PC-3 (cell line): ENCODE data around the gene ISL1. TPM values are rescaled to one million over a fixed set of nuclear protein-coding genes. Genes with fewer than 3 reads are reported as not detected.
A peak's percentile ranks its signal among the peaks of the same experiment; 100 is the strongest.

Source experiments
- ATAC-seq: fragments of 200-7000 bp; cut with Tn5 transposase; 2 replicates; pipeline ENCODE4 v1.9.1; 2020; ENCODE audit warnings: mild to moderate bottlenecking, moderate library complexity
- BruUV-seq: library from RNA; stranded (reverse); fragments of 400-500 nt; replicated peaks from 2 replicates; lab custom pipeline; 2021; lab: Mats Ljungman, UMichigan
- CTCF ChIA-PET: fragments of 300-600 bp; sonication (Branson Sonifier 250); formaldehyde crosslinking; loops from one replicate; lab custom pipeline; 2022; ENCODE audit warnings: antibody characterized with exemption; lab: Charles Lee
- POLR2A ChIA-PET: fragments of 300-600 bp; sonication (Branson Sonifier 250); formaldehyde crosslinking; loops from one replicate; lab custom pipeline; 2022; ENCODE audit warnings: antibody characterized with exemption; ENCODE audit not compliant: unreplicated experiment; lab: Charles Lee
- DNase-seq: peaks from one replicate; pipeline ENCODE4 v3.0.0-alpha.2; 2015
- H2AFZ ChIP-seq: fragments of 300-600 bp; sonication (generic); 2 replicates; pipeline ENCODE4 v1.6.0; 2016; ENCODE audit warnings: antibody characterized with exemption, low read length
- H3F3A ChIP-seq: fragments of 300-600 bp; sonication (generic); one replicate; pipeline ENCODE4 v1.6.0; 2017; ENCODE audit warnings: antibody characterized with exemption, low read length, control low read depth, mild to moderate bottlenecking; ENCODE audit not compliant: unreplicated experiment
- H3K27ac ChIP-seq: fragments of 300-600 bp; sonication (generic); 2 replicates; pipeline ENCODE4 v1.5.1; 2016; ENCODE audit warnings: mild to moderate bottlenecking, low read length
- H3K27me3 ChIP-seq: fragments of 300-600 bp; sonication (generic); 2 replicates; pipeline ENCODE4 v1.6.1; 2016; ENCODE audit warnings: low read length, mixed read lengths
- H3K36me3 ChIP-seq: fragments of 300-600 bp; sonication (generic); 2 replicates; pipeline ENCODE4 v1.6.1; 2016; ENCODE audit warnings: low read depth, mixed run types, low read length, mixed read lengths
- H3K4me1 ChIP-seq: fragments of 300-600 bp; sonication (generic); 2 replicates; pipeline ENCODE4 v1.5.1; 2016; ENCODE audit warnings: low read length; ENCODE audit not compliant: insufficient read depth
- H3K4me2 ChIP-seq: fragments of 300-600 bp; sonication (generic); 2 replicates; pipeline ENCODE4 v1.6.0; 2016; ENCODE audit warnings: low read length
- H3K4me3 ChIP-seq: fragments of 300-600 bp; sonication (generic); 2 replicates; pipeline ENCODE4 v1.5.1; 2016; ENCODE audit warnings: mild to moderate bottlenecking, low read length, mixed read lengths
- H3K79me2 ChIP-seq: fragments of 300-600 bp; sonication (generic); 2 replicates; pipeline ENCODE4 v1.6.1; 2017; ENCODE audit warnings: low read length, mixed read lengths
- H3K9ac ChIP-seq: fragments of 300-600 bp; sonication (generic); 2 replicates; pipeline ENCODE4 v1.6.0; 2016; ENCODE audit warnings: mild to moderate bottlenecking, low read length
- H3K9me2 ChIP-seq: fragments of 300-600 bp; sonication (generic); replicated peaks from 2 replicates; pipeline ENCODE4 v1.6.1; 2016; ENCODE audit warnings: mixed run types, low read length, mixed read lengths
- H3K9me3 ChIP-seq: fragments of 300-600 bp; sonication (generic); 2 replicates; pipeline ENCODE4 v1.6.1; 2016; ENCODE audit warnings: low read length, mixed read lengths
- H4K20me1 ChIP-seq: fragments of 300-600 bp; sonication (generic); 2 replicates; pipeline ENCODE4 v1.6.1; 2016; ENCODE audit warnings: low read length, mixed read lengths
- CTCF ChIP-seq: fragments of 300-600 bp; sonication (generic); conservative IDR thresholded peaks from 2 replicates; pipeline ENCODE4 v1.5.1; 2017; ENCODE audit warnings: antibody characterized with exemption, low read depth, mild to moderate bottlenecking, low read length
- EZH2 ChIP-seq: fragments of 300-600 bp; sonication (generic); IDR thresholded peaks from one replicate; pipeline ENCODE4 v1.6.1; 2017; ENCODE audit warnings: antibody characterized with exemption, mild to moderate bottlenecking, low read length; ENCODE audit not compliant: unreplicated experiment
- EZH2phosphoT487 ChIP-seq: fragments of 300-600 bp; sonication (generic); IDR thresholded peaks from 2 replicates; pipeline ENCODE4 v1.6.1; 2018; ENCODE audit warnings: mild to moderate bottlenecking, antibody characterized with exemption, low read length, borderline replicate concordance
- intact Hi-C: fragments of 100-400 bp; cut with micrococcal nuclease; formaldehyde crosslinking; loops from 2 replicates; pipeline ENCODE4 v1.9.0; 2023
- total RNA-seq: library from RNA; depleted of rRNA; stranded (reverse); fragments of >200 nt; gene quantifications from 2 replicates; pipeline ENCODE4 v1.2.3, GENCODE V29; 2014

Gene ISL1
- total RNA-seq, 1 experiment from 2014 or later = 1.5 TPM

GRCh38 chr5:51347704-51348103 lies 35.5 kb upstream of the ISL1 start:
- H3K4me2 ChIP-seq = no peak overlapping the region
- DNase-seq (peak; percentile 33), ATAC-seq (peak; percentile 67)
- H3K36me3 ChIP-seq = no peaks in the 10 kb centered on the region
- no peaks in the 10 kb centered on the region for H3K9me2 ChIP-seq
- CTCF ChIA-PET = interaction anchor here (0.8 kb wide), 1 partner anchor 384 kb away, joined by 5 read pairs; no protein-coding TSS in a partner anchor
- no peak overlapping the region for H3K27ac ChIP-seq
- H3K27me3 ChIP-seq = no peaks in the 10 kb centered on the region
- H3F3A ChIP-seq = no peaks in the 10 kb centered on the region
- no peak overlapping the region for H3K4me3 ChIP-seq
- intact Hi-C loops = loop anchor here (1.0 kb wide), 1 partner anchor 384 kb away; no protein-coding TSS in a partner anchor
- BruUV-seq = no TSS peak
- H3K9ac ChIP-seq = no peak overlapping the region
- H3K4me1 ChIP-seq = peaks cover 10% of the 10 kb centered on the region
- no peaks in the 10 kb centered on the region for H3K79me2 ChIP-seq
- no peaks in the 10 kb centered on the region for H3K9me3 ChIP-seq
- POLR2A ChIA-PET = no interaction called here
- H4K20me1 ChIP-seq = no peaks in the 10 kb centered on the region
- H2AFZ ChIP-seq = no peak overlapping the region
- no peak for TF ChIP-seq EZH2phosphoT487
- TF ChIP-seq EZH2 = no peak
- peak; percentile 52 for TF ChIP-seq CTCF

- Histone ChIP-seq H4K20me1 (no peaks in the 10 kb centered on the region), H3K4me1 (no peaks in the 10 kb centered on the region), H2AFZ (no peak overlapping the region), H3F3A (no peaks in the 10 kb centered on the region), H3K79me2 (no peaks in the 10 kb centered on the region), H3K27ac (no peak overlapping the region), H3K9ac (no peak overlapping the region), H3K4me3 (no peak overlapping the region), H3K9me2 (no peaks in the 10 kb centered on the region), H3K27me3 (no peaks in the 10 kb centered on the region), H3K9me3 (no peaks in the 10 kb centered on the region), H3K4me2 (no peak overlapping the region), H3K36me3 (no peaks in the 10 kb centered on the region)
- ATAC-seq = no peak
- intact Hi-C loops = no loop called here
- DNase-seq = no peak
- TF ChIP-seq EZH2phosphoT487 (no peak), CTCF (no peak), EZH2 (no peak)
- POLR2A ChIA-PET = no interaction called here
- CTCF ChIA-PET = interaction anchor here (0.6 kb wide), 1 partner anchor 10 kb away, joined by 4 read pairs; no protein-coding TSS in a partner anchor
- no TSS peak for BruUV-seq
These were observed 12.2 kb upstream of the ISL1 start for GRCh38 chr5:51371052-51371451.

- Histone ChIP-seq H3F3A (no peaks in the 10 kb centered on the region), H3K4me3 (no peak overlapping the region), H3K79me2 (no peaks in the 10 kb centered on the region), H3K4me2 (no peak overlapping the region), H3K4me1 (no peaks in the 10 kb centered on the region), H3K27ac (no peak overlapping the region), H2AFZ (no peak overlapping the region), H3K9me3 (no peaks in the 10 kb centered on the region), H3K9ac (no peak overlapping the region), H3K36me3 (no peaks in the 10 kb centered on the region), H3K9me2 (no peaks in the 10 kb centered on the region), H3K27me3 (no peaks in the 10 kb centered on the region), H4K20me1 (no peaks in the 10 kb centered on the region)
- DNase-seq (no peak), ATAC-seq (no peak)
- CTCF ChIA-PET = no interaction called here
- intact Hi-C loops = no loop called here
- POLR2A ChIA-PET = no interaction called here
- BruUV-seq = no TSS peak
- TF ChIP-seq CTCF = no peak
- TF ChIP-seq EZH2phosphoT487 = no peak
- TF ChIP-seq EZH2 = no peak
These were observed 9.2 kb upstream of the ISL1 start for GRCh38 chr5:51373880-51374523.
